Measurements from ENCODE around the gene GPANK1.

The GPANK1 gene

DNA sequence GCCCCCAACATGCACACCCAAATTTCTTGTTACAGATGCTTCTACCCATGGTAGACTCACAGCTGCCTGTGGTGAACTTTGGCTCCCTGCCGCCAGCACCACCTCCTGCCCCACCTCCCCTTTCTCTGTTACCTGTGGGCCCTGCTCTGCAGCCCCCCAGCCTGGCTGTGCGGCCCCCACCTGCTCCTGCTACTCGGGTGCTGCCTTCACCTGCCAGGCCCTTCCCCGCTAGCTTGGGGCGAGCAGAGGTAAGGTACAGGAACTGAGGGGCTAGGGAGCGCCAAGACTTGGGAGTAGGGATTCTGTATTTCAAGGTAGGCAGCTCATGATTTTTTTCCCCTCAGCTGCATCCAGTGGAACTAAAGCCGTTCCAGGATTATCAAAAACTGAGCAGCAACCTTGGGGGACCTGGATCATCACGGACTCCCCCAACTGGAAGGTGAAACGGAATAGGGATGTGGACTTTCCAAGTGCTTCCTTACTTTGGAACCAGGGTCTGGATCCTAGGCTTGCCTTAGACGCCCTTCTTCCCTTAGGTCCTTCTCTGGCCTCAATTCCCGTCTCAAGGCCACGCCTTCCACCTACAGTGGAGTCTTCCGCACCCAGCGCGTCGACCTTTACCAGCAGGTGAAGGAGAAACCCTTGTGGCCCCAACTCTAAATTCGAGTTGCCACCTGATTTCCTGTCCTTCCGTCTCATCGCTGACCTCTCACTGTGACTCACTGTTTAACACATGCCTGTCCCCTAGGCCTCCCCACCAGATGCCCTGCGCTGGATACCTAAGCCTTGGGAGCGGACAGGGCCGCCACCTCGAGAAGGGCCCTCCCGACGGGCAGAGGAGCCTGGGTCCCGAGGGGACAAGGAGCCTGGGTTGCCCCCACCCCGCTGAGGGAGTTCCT, 27.9 kb downstream of the GPANK1 start:
- DNase-seq = no peak

- no peak for DNase-seq
Measured at GRCh38 chr6:31634969-31635575, 29.7 kb downstream of the GPANK1 start.

DNA sequence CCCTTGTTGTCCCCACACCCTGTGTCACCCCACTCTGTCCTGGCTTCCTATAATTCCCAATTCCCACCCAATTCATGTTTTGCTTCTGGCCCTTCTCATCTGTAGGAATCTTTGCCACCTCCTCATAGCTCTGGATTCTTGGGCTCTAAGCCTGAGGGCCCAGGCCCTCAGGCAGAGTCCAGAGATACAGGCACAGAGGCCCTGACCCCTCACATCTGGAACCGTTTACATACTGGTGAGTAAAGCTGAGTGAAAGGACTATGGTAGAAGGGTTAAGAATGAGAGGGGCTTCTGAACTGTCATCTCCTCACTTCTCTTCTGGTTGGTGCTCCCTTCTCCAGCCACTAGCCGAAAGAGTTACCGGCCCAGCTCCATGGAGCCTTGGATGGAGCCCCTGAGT, 30.7 kb downstream of the GPANK1 start:
- no peak for DNase-seq

GRCh38 chr6:31633447-31633846, 31.4 kb downstream of the GPANK1 start:
- no peak for DNase-seq

GRCh38 chr6:31632279-31632946, 32.4 kb downstream of the GPANK1 start:
- no peak for DNase-seq

- DNase-seq = no peak
Measured at GRCh38 chr6:31631681-31632278, 33.0 kb downstream of the GPANK1 start.

- DNase-seq = no peak
Measured at GRCh38 chr6:31631209-31631608, 33.6 kb downstream of the GPANK1 start.

GRCh38 chr6:31630177-31630934, 34.4 kb downstream of the GPANK1 start:
- no peak for DNase-seq

GRCh38 chr6:31629014-31629413, 35.8 kb downstream of the GPANK1 start:
- no peak for DNase-seq

- DNase-seq = no peak
Measured at GRCh38 chr6:31627690-31628287, 37.0 kb downstream of the GPANK1 start.

DNA sequence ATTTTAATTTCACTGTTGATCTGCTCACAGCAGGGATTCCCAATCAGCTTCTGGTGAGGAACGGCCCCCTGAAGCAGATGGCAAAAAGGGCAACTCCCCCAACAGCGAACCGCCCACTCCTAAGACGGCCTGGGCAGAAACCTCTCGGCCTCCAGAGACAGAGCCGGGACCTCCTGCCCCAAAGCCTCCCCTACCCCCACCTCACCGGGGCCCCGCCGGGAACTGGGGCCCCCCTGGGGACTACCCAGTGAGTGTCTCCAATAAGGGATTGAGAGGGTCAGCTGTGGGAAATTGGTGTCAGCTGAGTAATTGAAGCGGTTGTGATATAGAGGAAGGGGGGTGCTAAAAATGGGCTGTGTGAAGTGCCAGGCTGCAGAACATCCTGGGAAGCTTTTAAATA, 37.8 kb downstream of the GPANK1 start:
- DNase-seq = no peak

DNA sequence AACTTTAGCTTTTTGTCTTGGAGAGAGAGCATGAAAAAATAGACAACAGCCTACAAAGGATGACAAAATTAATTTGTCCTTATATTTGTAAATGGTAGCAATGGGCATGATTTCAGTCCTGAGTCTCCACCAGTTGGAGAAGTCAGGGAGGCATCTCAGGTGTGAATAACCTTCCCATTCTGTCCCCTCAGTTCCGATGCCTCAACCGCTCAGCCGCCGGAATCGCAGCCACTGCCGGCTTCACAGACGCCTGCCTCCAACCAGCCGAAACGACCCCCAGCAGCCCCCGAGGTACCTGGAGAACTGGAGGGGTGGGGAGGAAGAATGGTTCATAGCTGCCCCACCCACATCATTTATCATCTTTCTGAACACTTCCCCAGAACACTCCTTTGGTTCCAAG, 40.7 kb downstream of the GPANK1 start:
- no peak for DNase-seq

DNA sequence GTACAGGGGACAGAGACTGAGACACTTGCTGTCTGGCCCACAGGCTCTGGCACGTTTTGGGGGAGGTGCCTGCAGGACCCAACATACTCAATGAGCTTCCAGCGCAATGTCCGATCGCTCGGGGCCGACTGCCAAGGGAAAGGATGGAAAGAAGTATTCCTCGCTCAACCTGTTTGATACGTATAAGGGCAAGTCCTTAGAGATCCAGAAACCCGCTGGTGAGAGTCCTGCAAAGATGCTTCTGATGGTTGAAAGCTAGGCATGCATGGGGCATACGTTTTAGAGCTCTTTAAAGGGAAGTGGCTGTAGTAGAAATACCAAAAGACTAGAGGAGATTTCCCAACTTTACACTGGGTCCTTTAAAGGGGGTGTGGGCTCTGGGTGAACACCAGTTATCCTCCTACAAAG, 42.1 kb downstream of the GPANK1 start:
- no peak for DNase-seq

DNA sequence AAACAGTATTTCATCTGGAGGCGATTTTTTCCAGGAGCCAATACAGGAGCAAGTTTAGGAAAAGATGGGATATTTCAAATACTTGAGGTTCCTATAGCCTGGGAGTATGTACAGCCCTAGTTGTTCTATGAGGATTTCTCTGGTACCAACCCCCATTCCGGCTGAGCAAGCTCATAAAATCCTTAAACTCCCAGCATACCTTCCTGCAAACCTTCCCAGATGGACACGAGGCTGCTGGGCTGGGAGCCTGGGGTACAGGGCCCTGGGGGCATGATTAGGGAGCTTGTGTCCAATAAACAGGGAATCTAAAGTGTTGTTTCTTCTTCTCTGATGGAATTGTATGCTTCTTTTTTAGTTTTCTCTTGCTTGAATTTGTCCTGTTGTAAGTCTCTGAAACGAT, 42.8 kb downstream of the GPANK1 start:
- no peak for DNase-seq

- no peak for DNase-seq
Measured at GRCh38 chr6:31621320-31621939, 43.4 kb downstream of the GPANK1 start.

- DNase-seq = peak; percentile 83 to 96
Measured at GRCh38 chr6:31620586-31621319, 44.0 kb downstream of the GPANK1 start, which contains the start of gene PRRC2A. Gene PRRC2A (plus strand): TSS chr6:31620715. CDS start chr6:31622790, 2,075 bp downstream.

GRCh38 chr6:31619805-31620585, 44.8 kb downstream of the GPANK1 start:
- peak; percentile 96 to 97 for DNase-seq

- no peak for DNase-seq
Measured at GRCh38 chr6:31617010-31617409, 47.8 kb downstream of the GPANK1 start.

GRCh38 chr6:31615748-31616147, 49.0 kb downstream of the GPANK1 start:
- DNase-seq = peak; percentile 44 to 47

All from stimulated activated CD4-positive, alpha-beta T cell treated with anti-CD3 and anti-CD28 coated beads, Interleukin-2, amount 100 ng/mL, for 24 hours (primary cell).